UCSD-AML1 (cell line): ENCODE data around the gene GPR132.

Experiments
- DNase-seq: peaks from one replicate; lab custom pipeline; 2025; ENCODE audit not compliant: unreplicated experiment; lab: John Stamatoyannopoulos, UW

GPR132 gene

DNA sequence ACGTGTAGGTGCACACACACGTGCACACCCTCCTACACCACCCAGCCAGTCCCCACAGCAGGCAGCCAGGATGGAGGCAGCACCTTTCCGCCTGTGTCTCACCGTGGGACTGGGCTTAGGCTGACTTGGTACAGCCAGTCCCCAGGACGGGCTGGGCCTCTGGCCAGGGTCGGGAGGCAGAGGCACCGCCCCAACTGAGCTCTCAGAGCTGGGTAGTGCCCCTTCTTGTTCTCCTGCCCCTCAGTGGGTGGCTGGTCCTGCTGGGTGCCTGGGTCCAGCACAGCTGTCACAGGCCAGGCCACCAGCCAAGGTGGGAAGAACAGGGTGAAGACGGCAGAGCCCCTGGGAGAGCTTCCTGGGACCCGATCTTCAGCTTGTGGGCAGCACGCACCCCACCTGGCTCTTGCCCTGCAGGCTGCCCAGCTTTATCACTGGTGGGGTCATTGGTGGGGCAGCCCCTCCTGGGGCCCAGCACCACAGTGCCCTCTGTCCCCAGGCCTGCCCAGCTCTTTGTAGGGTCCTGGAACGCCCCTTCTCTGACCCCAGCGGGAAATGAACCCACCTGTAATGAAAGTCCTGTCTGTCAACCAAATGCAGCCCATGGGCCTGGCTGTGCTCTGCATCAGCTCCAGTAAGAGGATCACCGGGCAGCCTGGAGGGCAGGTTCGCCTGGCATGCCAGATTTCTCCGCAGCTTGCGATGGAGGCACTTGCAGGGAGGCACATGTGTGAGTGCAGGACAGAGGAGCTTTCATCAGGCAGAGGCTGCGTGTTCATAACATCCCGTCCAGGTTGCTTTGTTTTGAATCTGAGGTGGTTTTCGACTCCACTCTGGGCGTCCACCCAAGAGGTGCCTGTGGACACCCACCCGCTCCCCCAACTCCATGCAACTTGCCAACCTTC lies 59.0 kb downstream of the GPR132 start:
- no peak for DNase-seq

DNA sequence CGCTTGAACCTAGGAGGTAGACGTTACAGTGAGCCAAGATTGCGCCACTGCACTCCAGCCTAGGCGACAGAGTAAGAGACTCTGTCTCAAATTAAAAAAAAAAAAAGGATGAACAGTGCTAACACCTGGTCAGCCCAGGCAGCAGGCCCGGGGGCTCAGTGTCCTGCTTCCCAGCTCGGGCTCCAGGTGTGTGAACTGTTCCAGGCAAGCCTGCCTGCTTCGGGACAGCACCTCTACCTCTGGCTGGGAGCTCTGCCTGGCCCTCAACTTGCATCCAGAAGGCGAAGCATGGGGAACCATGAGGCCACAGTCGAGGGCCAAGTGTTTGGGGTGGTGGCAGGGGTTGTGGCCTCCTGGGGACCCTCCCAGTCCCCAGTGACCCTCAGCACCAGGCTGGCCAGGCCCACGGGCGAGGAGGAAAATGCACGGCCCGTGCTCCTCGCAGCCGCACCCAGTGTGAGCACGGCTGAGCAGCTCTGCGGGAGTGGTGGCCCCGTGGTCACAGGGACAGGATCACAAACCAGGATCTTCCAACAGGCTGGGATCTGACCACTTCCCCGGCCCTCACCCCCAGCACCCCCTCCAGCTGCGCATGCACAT lies 59.8 kb downstream of the GPR132 start:
- DNase-seq: no peak
